ENCODE results near the gene MS4A4E. TPM values are rescaled to one million over a fixed set of nuclear protein-coding genes. Genes with fewer than 3 reads are reported as not detected.

Gene MS4A4E
- total RNA-seq, 4 donors from 2014 or later = 4.8 to 15.9 (median 13.2) TPM

DNA sequence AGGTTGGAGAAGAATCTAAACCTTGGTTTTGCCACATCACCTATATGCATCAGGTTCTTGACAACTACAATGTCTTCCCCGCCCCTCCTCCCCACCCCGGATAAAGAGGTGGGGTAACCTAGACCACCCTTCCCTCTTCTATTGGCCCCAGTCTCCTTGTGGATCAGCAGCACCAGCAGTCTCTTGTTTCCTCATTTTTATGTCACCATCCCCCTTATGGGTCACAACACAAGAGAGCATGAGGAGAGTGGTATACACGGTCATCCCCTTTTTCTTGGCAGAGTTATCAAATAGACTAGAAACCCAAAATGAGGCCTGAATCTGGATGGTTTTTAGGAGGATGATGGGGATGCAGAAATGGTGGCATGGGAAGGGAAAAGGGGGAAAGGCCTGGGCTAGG, 1.2 kb downstream of the MS4A4E start:
- no peaks in the 10 kb centered on the region for H3K9me3 ChIP-seq
- no peaks in the 10 kb centered on the region for H3K27me3 ChIP-seq
- peak overlapping the region in 1 of 4 donors; percentile 31 for H3K4me3 ChIP-seq
- TF ChIP-seq POLR2A (IDR thresholded peaks at IDR 0.05) = no peak
- TF ChIP-seq, protein P1, sequence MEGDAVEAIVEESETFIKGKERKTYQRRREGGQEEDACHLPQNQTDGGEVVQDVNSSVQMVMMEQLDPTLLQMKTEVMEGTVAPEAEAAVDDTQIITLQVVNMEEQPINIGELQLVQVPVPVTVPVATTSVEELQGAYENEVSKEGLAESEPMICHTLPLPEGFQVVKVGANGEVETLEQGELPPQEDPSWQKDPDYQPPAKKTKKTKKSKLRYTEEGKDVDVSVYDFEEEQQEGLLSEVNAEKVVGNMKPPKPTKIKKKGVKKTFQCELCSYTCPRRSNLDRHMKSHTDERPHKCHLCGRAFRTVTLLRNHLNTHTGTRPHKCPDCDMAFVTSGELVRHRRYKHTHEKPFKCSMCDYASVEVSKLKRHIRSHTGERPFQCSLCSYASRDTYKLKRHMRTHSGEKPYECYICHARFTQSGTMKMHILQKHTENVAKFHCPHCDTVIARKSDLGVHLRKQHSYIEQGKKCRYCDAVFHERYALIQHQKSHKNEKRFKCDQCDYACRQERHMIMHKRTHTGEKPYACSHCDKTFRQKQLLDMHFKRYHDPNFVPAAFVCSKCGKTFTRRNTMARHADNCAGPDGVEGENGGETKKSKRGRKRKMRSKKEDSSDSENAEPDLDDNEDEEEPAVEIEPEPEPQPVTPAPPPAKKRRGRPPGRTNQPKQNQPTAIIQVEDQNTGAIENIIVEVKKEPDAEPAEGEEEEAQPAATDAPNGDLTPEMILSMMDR (IDR thresholded peaks at IDR 0.05) = no peak
- no peak for TF ChIP-seq EP300 (IDR thresholded peaks at IDR 0.05)
- H3K27ac ChIP-seq = no peak overlapping the region
- no peak for DNase-seq (ENCODE audit: low spot score in 2 of 2)
- H3K4me1 ChIP-seq = no peaks in the 10 kb centered on the region
- 84 to 88% methylated on average over 3 of the region's 3 CpGs for WGBS, 2 donors
- H3K36me3 ChIP-seq = no peaks in the 10 kb centered on the region

- Histone ChIP-seq H3K27me3 (no peaks in the 10 kb centered on the region), H3K27ac (no peak overlapping the region), H3K36me3 (no peaks in the 10 kb centered on the region), H3K4me3 (no peak overlapping the region), H3K4me1 (no peaks in the 10 kb centered on the region), H3K9me3 (no peaks in the 10 kb centered on the region)
- DNase-seq (ENCODE audit: low spot score in 2 of 2) = no peak
- 82 to 84% methylated on average over 5 of the region's 5 CpGs for WGBS, 2 donors
- TF ChIP-seq POLR2A (IDR thresholded peaks at IDR 0.05) (no peak), EP300 (IDR thresholded peaks at IDR 0.05) (no peak)
- TF ChIP-seq, protein P1 (IDR thresholded peaks at IDR 0.05) = no peak
These were observed 2.3 kb downstream of the MS4A4E start for GRCh38 chr11:60240662-60241061.

GRCh38 chr11:60235321-60235720, 7.6 kb downstream of the MS4A4E start:
- no peak overlapping the region for H3K4me3 ChIP-seq
- no peak overlapping the region for H3K27ac ChIP-seq
- no peaks in the 10 kb centered on the region for H3K4me1 ChIP-seq
- H3K27me3 ChIP-seq = no peaks in the 10 kb centered on the region
- no peaks in the 10 kb centered on the region for H3K36me3 ChIP-seq
- TF ChIP-seq POLR2A (IDR thresholded peaks at IDR 0.05) = no peak
- TF ChIP-seq, protein P1 (IDR thresholded peaks at IDR 0.05) = no peak
- TF ChIP-seq EP300 (IDR thresholded peaks at IDR 0.05) = no peak
- WGBS, 2 donors = 76 to 80% methylated on average over 3 of the region's 3 CpGs
- DNase-seq (ENCODE audit: low spot score in 2 of 2) = no peak
- no peaks in the 10 kb centered on the region for H3K9me3 ChIP-seq

DNA sequence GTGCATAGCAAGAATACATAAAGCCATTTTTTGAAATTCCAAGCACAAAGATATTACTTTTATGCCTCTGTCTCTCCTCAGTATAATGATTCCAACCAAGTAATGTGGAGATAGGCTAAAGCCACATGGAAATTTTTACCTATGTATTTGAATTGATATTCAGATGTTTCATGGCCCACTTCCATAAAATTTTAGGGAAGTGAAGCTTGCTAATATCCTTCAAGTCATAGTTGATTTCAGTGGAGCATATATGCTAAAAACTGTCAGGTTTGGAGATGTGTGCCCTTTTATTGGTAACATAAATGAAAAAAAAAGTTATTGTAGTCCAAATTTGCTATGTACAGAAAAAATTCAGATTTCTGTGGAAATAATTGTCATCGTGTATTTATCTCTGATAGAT, 12.3 kb downstream of the MS4A4E start:
- WGBS, 2 donors = 63 to 66% methylated on average over 1 of the region's 1 CpG
- DNase-seq (ENCODE audit: low spot score in 2 of 2) = no peak
- H3K9me3 ChIP-seq = no peaks in the 10 kb centered on the region
- no peak overlapping the region for H3K4me3 ChIP-seq
- H3K27me3 ChIP-seq = no peaks in the 10 kb centered on the region
- H3K4me1 ChIP-seq = no peaks in the 10 kb centered on the region
- H3K27ac ChIP-seq = no peak overlapping the region
- no peaks in the 10 kb centered on the region for H3K36me3 ChIP-seq
- TF ChIP-seq POLR2A (IDR thresholded peaks at IDR 0.05) (no peak), EP300 (IDR thresholded peaks at IDR 0.05) (no peak)
- TF ChIP-seq, protein P1 (IDR thresholded peaks at IDR 0.05) = no peak

DNA sequence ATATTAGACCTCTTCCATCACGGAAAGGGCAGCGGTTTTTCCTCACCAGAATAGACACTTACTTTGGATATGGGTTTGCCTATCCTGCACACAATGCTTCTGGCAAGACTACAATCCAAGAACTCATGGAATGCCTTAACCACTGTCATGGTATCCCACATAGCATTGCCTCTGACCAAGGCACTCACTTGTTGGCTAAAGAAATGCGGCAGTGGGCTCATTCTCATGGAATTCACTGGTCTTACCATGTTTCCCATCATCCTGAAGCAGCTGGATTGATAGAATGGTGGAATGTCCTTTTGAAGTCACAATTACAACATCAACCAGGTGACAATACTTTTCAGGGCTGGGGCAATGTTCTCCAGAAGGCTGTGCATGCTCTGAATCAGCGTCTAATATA, 20.8 kb downstream of the MS4A4E start:
- H3K4me1 ChIP-seq = no peaks in the 10 kb centered on the region
- no peaks in the 10 kb centered on the region for H3K9me3 ChIP-seq
- WGBS, 2 donors = 91 to 93% methylated on average over 4 of the region's 4 CpGs
- H3K4me3 ChIP-seq = no peak overlapping the region
- H3K27me3 ChIP-seq = no peaks in the 10 kb centered on the region
- TF ChIP-seq POLR2A (IDR thresholded peaks at IDR 0.05) = no peak
- TF ChIP-seq, protein P1 (IDR thresholded peaks at IDR 0.05) = no peak
- no peak for TF ChIP-seq EP300 (IDR thresholded peaks at IDR 0.05)
- no peaks in the 10 kb centered on the region for H3K36me3 ChIP-seq
- no peak overlapping the region for H3K27ac ChIP-seq
- DNase-seq (ENCODE audit: low spot score in 2 of 2) = no peak
